ENCODE results near the gene SUGT1.
"Not testable (repeated sequence)": the region's sequence is repeated elsewhere in the genome, so short reads cannot be mapped to it uniquely, and the experiment has no call there.

DNA sequence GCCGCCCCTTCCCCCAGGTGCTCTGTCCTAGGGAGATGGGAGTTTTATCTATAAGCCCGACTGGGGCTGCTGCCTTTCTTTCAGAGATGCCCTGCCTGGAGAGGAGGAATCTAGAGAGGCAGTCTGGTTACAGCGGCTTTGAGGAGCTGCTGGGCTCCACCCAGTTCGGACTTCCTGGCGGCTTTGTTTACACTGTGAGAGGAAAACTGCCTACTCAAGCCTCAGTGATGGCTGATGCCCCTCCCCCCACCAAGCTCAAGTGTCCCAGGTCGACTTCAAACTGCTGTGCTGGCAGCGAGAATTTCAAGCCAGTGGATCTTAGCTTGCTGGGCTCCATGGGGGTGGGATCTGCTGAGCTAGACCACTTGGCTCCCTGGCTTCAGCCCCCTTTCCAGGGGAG, 68.3 kb downstream of the SUGT1 start:
- not testable (repeated sequence) for TF ChIP-seq CTCF (IDR thresholded peaks at IDR 0.05; ENCODE audit: extremely low read depth in 1 of 2, insufficient read depth in 1 of 2, low read depth in 1 of 2, low read length in 2 of 2); EZH2 (IDR thresholded peaks at IDR 0.05; ENCODE audit: borderline replicate concordance, low read depth, low read length, severe bottlenecking); POLR2A (IDR thresholded peaks at IDR 0.05; ENCODE audit: low read depth, low read length); MYC (IDR thresholded peaks at IDR 0.05; ENCODE audit: low read depth, low read length); JUN (IDR thresholded peaks at IDR 0.05; ENCODE audit: borderline replicate concordance, insufficient read depth, insufficient read length, low read depth)

Data from endothelial cell of umbilical vein (primary cell).